Upper lobe of left lung (tissue), 4 donors: ENCODE data around the gene DLGAP1.

ENCODE experiments used
- CTCF ChIP-seq, 6 experiments: fragments of 450-650 bp in 4 of 6; fragments of 200-600 bp in 2 of 6; sonication (generic) in 2 of 6; IDR thresholded peaks; one replicate each; pipeline ENCODE4 v1.5.1; 2016 to 2019; ENCODE audit warnings: antibody characterized with exemption in 6 of 6
- EP300 ChIP-seq, 4 donors: sonication (generic); formaldehyde crosslinking; IDR thresholded peaks; one replicate each; pipeline ENCODE4 v1.5.1; 2017; ENCODE audit warnings: antibody characterized with exemption in 4 of 4, control low read depth in 2 of 4
- POLR2A ChIP-seq, 4 donors: fragments of 450-650 bp; IDR thresholded peaks; one replicate each; pipeline ENCODE4 v1.5.1; 2016 to 2017; ENCODE audit warnings: antibody characterized with exemption in 4 of 4, mild to moderate bottlenecking in 2 of 4
- POLR2AphosphoS5 ChIP-seq, 2 donors: sonication (generic); formaldehyde crosslinking; IDR thresholded peaks; one replicate each; pipeline ENCODE4 v1.5.1; 2017; ENCODE audit warnings: antibody characterized with exemption in 2 of 2

- TF ChIP-seq CTCF (IDR thresholded peaks at IDR 0.05), result no peak
- no peak for TF ChIP-seq POLR2A (IDR thresholded peaks at IDR 0.05)
- no peak for TF ChIP-seq POLR2AphosphoS5 (IDR thresholded peaks at IDR 0.05)
- no peak for TF ChIP-seq EP300 (IDR thresholded peaks at IDR 0.05)
These were observed 972.8 kb downstream of the DLGAP1 start for GRCh38 chr18:3482258-3482657.
